Activated CD4-positive, CD25-positive, alpha-beta regulatory T cell (primary cell): ENCODE data around the gene ZSCAN26.

Source experiments
- DNase-seq, 4 experiments: peaks; one replicate each; lab custom pipeline; 2025; lab: John Stamatoyannopoulos, UW

ZSCAN26 gene

GRCh38 chr6:28322661-28323060 lies 55.7 kb downstream of the ZSCAN26 start:
- DNase-seq = no peak

- no peak for DNase-seq
Observed at GRCh38 chr6:28323813-28324424, 57.0 kb downstream of the ZSCAN26 start.

GRCh38 chr6:28326371-28326948 lies 59.5 kb downstream of the ZSCAN26 start:
- DNase-seq = no peak
